Neuronal stem cell (in vitro differentiated cells): ENCODE data around the gene BPIFB3.
"Not testable (repeated sequence)": the region's sequence is repeated elsewhere in the genome, so short reads cannot be mapped to it uniquely, and the experiment has no call there.

Source experiments
- DNase-seq: peaks from one replicate; pipeline ENCODE4 v3.0.0-alpha.2; 2013; ENCODE audit warnings: low spot score
- H2AFZ ChIP-seq: one replicate; pipeline ENCODE4 v1.6.1; 2013; ENCODE audit warnings: mild to moderate bottlenecking, low read length, inconsistent platforms
- H2AK5ac ChIP-seq: 2 replicates; pipeline ENCODE4 v1.6.1; 2013; ENCODE audit warnings: low read depth, mild to moderate bottlenecking, inconsistent platforms, low read length, moderate library complexity, mixed read lengths
- H2BK120ac ChIP-seq: 2 replicates; pipeline ENCODE4 v1.6.1; 2013; ENCODE audit warnings: low read depth, mild to moderate bottlenecking, inconsistent platforms, low read length, moderate library complexity, mixed read lengths
- H2BK12ac ChIP-seq: one replicate; pipeline ENCODE4 v1.6.1; 2013; ENCODE audit warnings: low read length, inconsistent platforms
- H2BK15ac ChIP-seq: 2 replicates; pipeline ENCODE4 v1.6.1; 2013; ENCODE audit warnings: mild to moderate bottlenecking, low read length, inconsistent platforms, mixed read lengths
- H2BK5ac ChIP-seq: one replicate; pipeline ENCODE4 v1.6.1; 2013; ENCODE audit warnings: inconsistent platforms, mild to moderate bottlenecking, low read length, moderate library complexity
- H3K14ac ChIP-seq: one replicate; pipeline ENCODE4 v1.6.1; 2013; ENCODE audit warnings: low read length, inconsistent platforms
- H3K18ac ChIP-seq: 2 replicates; pipeline ENCODE4 v1.6.1; 2013; ENCODE audit warnings: low read length, inconsistent platforms
- H3K23ac ChIP-seq: 2 replicates; pipeline ENCODE4 v1.6.1; 2013; ENCODE audit warnings: low read depth, mild to moderate bottlenecking, mixed read lengths, low read length, inconsistent platforms; ENCODE audit not compliant: poor library complexity
- H3K27ac ChIP-seq: replicated peaks from 3 replicates; pipeline ENCODE4 v1.5.1; 2013; ENCODE audit warnings: low read length, inconsistent platforms
- H3K27me3 ChIP-seq, 3 experiments: 2 replicates each; pipeline ENCODE4 v1.6.1; 2013; ENCODE audit warnings: low read length in 3 of 3, mild to moderate bottlenecking in 2 of 3, inconsistent platforms in 1 of 3, low read depth in 1 of 3, mixed read lengths in 1 of 3, moderate library complexity in 1 of 3; ENCODE audit not compliant: control insufficient read depth in 3 of 3, insufficient read depth in 3 of 3
- H3K36me3 ChIP-seq, 2 donors: replicated peaks in 1 of 2; 2 replicates each; pipeline ENCODE4 v1.6.1; 2013; ENCODE audit warnings: low read length in 2 of 2; ENCODE audit not compliant: control insufficient read depth in 2 of 2, insufficient read depth in 2 of 2
- H3K4ac ChIP-seq: 2 replicates; pipeline ENCODE4 v1.6.1; 2013; ENCODE audit warnings: inconsistent platforms, mild to moderate bottlenecking, low read length, moderate library complexity
- H3K4me1 ChIP-seq, 2 donors: 1 replicate in 1 of 2; 2 replicates in 1 of 2; pipeline ENCODE4 v1.6.1; 2013; ENCODE audit warnings: low read length in 2 of 2, low read depth in 1 of 2; ENCODE audit not compliant: control insufficient read depth in 2 of 2, insufficient read depth in 1 of 2
- H3K4me2 ChIP-seq: one replicate; pipeline ENCODE4 v1.6.1; 2013; ENCODE audit warnings: mild to moderate bottlenecking, low read length, inconsistent platforms; ENCODE audit not compliant: insufficient read depth, poor library complexity, severe bottlenecking
- H3K4me3 ChIP-seq, 2 donors: 2 replicates each; pipeline ENCODE4 v1.5.1; 2013; ENCODE audit warnings: low read length in 2 of 2, mild to moderate bottlenecking in 2 of 2, inconsistent platforms in 1 of 2, moderate library complexity in 1 of 2
- H3K79me1 ChIP-seq: one replicate; pipeline ENCODE4 v1.6.1; 2013; ENCODE audit warnings: low read depth, mild to moderate bottlenecking, inconsistent platforms, low read length, moderate library complexity
- H3K9ac ChIP-seq: one replicate; pipeline ENCODE4 v1.6.1; 2013; ENCODE audit warnings: mild to moderate bottlenecking, low read depth, low read length, inconsistent platforms; ENCODE audit not compliant: poor library complexity
- H3K9me3 ChIP-seq, 2 donors: replicated peaks in 1 of 2; 2 replicates each; pipeline versions ENCODE3 to v1.6.1; 2013; ENCODE audit warnings: low read length in 2 of 2, mild to moderate bottlenecking in 2 of 2, inconsistent platforms in 1 of 2, low read depth in 1 of 2, mixed read lengths in 1 of 2, moderate library complexity in 1 of 2; ENCODE audit not compliant: control insufficient read depth in 2 of 2, insufficient read depth in 1 of 2
- H4K8ac ChIP-seq: one replicate; pipeline ENCODE4 v1.6.1; 2013; ENCODE audit warnings: low read depth, mild to moderate bottlenecking, inconsistent platforms, low read length, moderate library complexity
- H4K91ac ChIP-seq: one replicate; pipeline ENCODE4 v1.6.1; 2013; ENCODE audit warnings: low read length, low read depth, mild to moderate bottlenecking, inconsistent platforms; ENCODE audit not compliant: poor library complexity
- WGBS, 2 donors: extraction: QIAGEN DNeasy Blood & Tissue Kit; methylation state at CpG; one replicate each; pipeline ENCODE4 v1.1.7; 2013; ENCODE audit warnings: missing lambda C conversion rate in 2 of 2, mixed read lengths in 1 of 2; ENCODE audit not compliant: insufficient read length in 2 of 2, insufficient replicate concordance in 1 of 2; ENCODE audit errors: extremely low coverage in 2 of 2; 5-methylcytosine and 5-hydroxymethylcytosine counted together

BPIFB3 gene

DNA sequence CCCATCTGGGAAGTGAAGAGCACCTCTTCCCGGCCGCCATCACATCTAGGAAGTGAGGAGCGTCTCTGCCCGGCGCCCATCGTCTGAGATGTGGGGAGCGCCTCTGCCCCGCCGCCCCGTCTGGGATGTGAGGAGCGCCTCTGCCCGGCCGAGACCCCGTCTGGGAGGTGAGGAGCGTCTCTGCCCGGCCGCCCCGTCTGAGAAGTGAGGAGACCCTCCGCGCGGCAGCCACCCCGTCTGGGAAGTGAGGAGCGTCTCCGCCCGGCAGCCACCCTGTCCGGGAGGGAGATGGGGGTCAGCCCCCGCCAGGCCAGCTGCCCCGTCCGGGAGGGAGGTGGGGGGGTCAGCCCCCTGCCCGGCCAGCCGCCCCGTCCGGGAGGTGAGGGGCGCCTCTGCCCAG is 61.8 kb downstream of the BPIFB3 start:
- not testable (repeated sequence) for H3K9ac ChIP-seq, H3K4me1 ChIP-seq, H2BK15ac ChIP-seq, H4K91ac ChIP-seq, H3K27me3 ChIP-seq, H3K27ac ChIP-seq, H2AK5ac ChIP-seq, H3K4me2 ChIP-seq, H4K8ac ChIP-seq, H3K9me3 ChIP-seq, H3K79me1 ChIP-seq, H3K4ac ChIP-seq, H2BK120ac ChIP-seq, H3K4me3 ChIP-seq, DNase-seq, H2BK5ac ChIP-seq, H3K14ac ChIP-seq, H2AFZ ChIP-seq, H3K36me3 ChIP-seq, H2BK12ac ChIP-seq, H3K18ac ChIP-seq, H3K23ac ChIP-seq
- WGBS, 2 donors = no CpG with 5 or more reads among the region's 34 CpGs

DNA sequence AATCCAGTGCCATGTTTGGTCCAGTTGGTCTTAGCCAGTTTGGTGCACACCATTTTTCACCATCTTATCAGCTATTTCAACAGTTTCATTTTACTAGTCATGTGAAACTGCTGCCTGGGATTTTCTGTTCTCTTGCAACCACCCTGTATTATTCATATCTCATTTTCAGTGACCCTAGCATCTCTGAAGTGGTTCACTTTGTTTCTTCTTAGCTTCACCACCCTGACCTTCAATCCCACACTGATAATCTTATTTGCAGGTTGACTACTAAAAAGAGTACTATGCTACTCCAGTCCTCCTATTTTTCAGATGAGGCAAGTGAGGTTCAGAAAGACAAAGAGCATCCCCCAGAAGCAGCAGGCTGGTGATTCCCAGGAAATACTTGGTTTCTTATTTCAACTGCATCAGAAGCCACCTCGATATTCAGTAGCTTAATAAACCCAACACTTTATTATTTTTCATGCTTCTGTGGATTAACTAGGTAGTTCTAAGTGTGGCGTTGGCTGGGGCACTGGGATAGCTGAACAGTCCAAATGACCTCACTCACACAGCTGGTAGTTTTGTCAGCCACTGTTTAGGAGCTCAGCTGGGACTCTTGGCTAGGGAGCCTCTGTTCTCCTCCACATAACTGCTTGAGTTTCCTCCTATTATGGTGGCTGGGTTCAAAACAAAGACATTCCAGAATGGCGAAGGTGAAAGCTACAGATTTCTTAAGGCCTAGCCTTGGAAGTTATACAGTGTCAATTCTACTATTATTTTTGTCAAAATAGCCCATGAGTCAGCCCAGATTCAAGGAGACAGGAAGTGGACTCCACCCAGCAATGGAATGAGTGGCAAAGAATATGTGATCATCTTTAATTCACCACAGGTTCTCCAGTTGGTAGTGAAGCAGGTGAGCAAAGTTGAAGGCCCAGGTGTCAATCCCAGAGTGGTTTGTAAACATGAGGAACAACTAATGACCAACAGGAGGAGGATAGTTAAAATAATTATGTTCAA is 66.3 kb downstream of the BPIFB3 start:
- Histone ChIP-seq H3K36me3 (no peaks in the 10 kb centered on the region), H3K4ac (no peak overlapping the region), H3K4me3 (no peak overlapping the region), H4K91ac (no peak overlapping the region), H3K4me2 (no peak overlapping the region), H2BK12ac (no peak overlapping the region), H3K23ac (no peak overlapping the region), H3K4me1 (no peaks in the 10 kb centered on the region), H2BK5ac (no peak overlapping the region), H3K14ac (no peak overlapping the region), H2BK120ac (no peak overlapping the region), H3K27ac (no peak overlapping the region), H2AFZ (no peak overlapping the region), H3K79me1 (no peaks in the 10 kb centered on the region), H3K18ac (no peak overlapping the region), H2AK5ac (no peak overlapping the region), H3K27me3 (no peaks in the 10 kb centered on the region), H4K8ac (no peak overlapping the region), H2BK15ac (no peak overlapping the region), H3K9ac (no peak overlapping the region), H3K9me3 (no peaks in the 10 kb centered on the region)
- no CpG with 5 or more reads among the region's 3 CpGs for WGBS, 2 donors
- DNase-seq = no peak

DNA sequence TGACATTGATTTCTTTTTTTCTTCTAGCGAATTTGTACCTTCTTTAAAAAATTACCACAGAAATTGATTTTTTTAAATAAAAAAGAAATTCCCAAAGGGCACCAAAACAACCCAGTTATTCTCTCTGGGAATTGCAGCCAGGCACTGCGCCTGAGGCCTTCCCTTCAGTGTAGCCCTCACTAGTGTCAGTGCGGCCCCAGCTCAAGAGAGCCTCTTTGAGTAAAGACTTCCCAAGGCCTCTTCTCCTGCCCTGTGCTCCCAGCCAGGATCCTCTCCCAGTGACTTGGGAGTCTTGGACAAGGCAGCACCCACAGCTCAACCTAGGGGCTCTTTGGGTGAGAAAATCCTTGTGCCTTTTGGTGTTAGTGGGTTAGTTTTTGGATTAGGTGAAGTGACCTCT is 67.2 kb downstream of the BPIFB3 start:
- WGBS, 2 donors = no CpG with 5 or more reads among the region's 3 CpGs
- Histone ChIP-seq H3K27ac (no peak overlapping the region), H2BK5ac (no peak overlapping the region), H3K9ac (no peak overlapping the region), H2BK12ac (no peak overlapping the region), H3K4me3 (no peak overlapping the region), H2AK5ac (no peak overlapping the region), H3K27me3 (no peaks in the 10 kb centered on the region), H3K18ac (no peak overlapping the region), H2AFZ (no peak overlapping the region), H3K9me3 (no peaks in the 10 kb centered on the region), H3K4me2 (no peak overlapping the region), H4K8ac (no peak overlapping the region), H3K14ac (no peak overlapping the region), H3K23ac (no peak overlapping the region), H3K4ac (no peak overlapping the region), H2BK120ac (no peak overlapping the region), H3K79me1 (no peaks in the 10 kb centered on the region), H3K4me1 (peaks cover 0 to 2% of the 10 kb centered on the region in 2 donors), H4K91ac (no peak overlapping the region), H2BK15ac (no peak overlapping the region), H3K36me3 (no peaks in the 10 kb centered on the region)
- DNase-seq = no peak

DNA sequence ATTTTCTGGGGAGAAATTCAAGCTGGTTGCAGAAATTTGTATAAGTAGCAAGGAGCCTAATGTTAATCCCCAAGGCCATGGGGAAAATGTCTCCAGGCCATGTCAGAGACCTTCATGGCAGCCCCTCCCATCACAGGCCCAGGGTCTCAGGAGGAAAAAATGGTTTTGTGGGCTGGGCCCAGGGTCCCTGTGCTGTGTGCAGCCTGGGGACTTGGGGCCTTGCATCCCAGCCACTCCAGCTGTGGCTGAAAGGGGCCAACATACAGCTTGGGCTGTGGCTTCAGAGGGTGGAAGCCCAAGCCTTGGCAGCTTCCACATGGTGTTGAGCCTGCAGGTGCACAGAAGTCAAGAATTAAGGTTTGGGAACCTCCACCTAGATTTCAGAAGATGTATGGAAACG is 68.6 kb downstream of the BPIFB3 start:
- H2AFZ ChIP-seq = not testable (repeated sequence)

More for the DNA sequence above, 68.6 kb downstream of the BPIFB3 start:
- not testable (repeated sequence) for H2BK12ac ChIP-seq, H3K4me3 ChIP-seq, H3K4me2 ChIP-seq, H3K36me3 ChIP-seq, H3K18ac ChIP-seq, H3K14ac ChIP-seq, H2AK5ac ChIP-seq, H2BK15ac ChIP-seq, H3K9ac ChIP-seq, H3K9me3 ChIP-seq, H4K91ac ChIP-seq, DNase-seq, H4K8ac ChIP-seq, H2BK5ac ChIP-seq, H3K27me3 ChIP-seq, H3K23ac ChIP-seq, H2BK120ac ChIP-seq, H3K4ac ChIP-seq, H3K4me1 ChIP-seq, H3K27ac ChIP-seq, H3K79me1 ChIP-seq
- no CpG with 5 or more reads among the region's 1 CpG for WGBS, 2 donors
